ENCODE measurements around the gene EXOC4.

EXOC4 gene

GRCh38 chr7:133674079-133674763, 421.3 kb downstream of the EXOC4 start:
- DNase-seq (ENCODE audit: low read depth), result no peak

- no peak for DNase-seq (ENCODE audit: low read depth)
These were observed 422.8 kb downstream of the EXOC4 start for GRCh38 chr7:133675510-133676218.

- DNase-seq (ENCODE audit: low read depth), result no peak
These were observed 424.0 kb downstream of the EXOC4 start for GRCh38 chr7:133676805-133677370.

GRCh38 chr7:133678137-133678814, 425.4 kb downstream of the EXOC4 start:
- no peak for DNase-seq (ENCODE audit: low read depth)

- no peak for DNase-seq (ENCODE audit: low read depth)
These were observed 427.1 kb downstream of the EXOC4 start for GRCh38 chr7:133679977-133680376.

GRCh38 chr7:133681529-133681928, 428.7 kb downstream of the EXOC4 start:
- no peak for DNase-seq (ENCODE audit: low read depth)

- DNase-seq (ENCODE audit: low read depth), result no peak
These were observed 429.7 kb downstream of the EXOC4 start for GRCh38 chr7:133682364-133683181.

GRCh38 chr7:133683182-133683454, 430.2 kb downstream of the EXOC4 start:
- DNase-seq (ENCODE audit: low read depth), result no peak

- no peak for DNase-seq (ENCODE audit: low read depth)
These were observed 435.8 kb downstream of the EXOC4 start for GRCh38 chr7:133688483-133689239.

- DNase-seq (ENCODE audit: low read depth), result no peak
These were observed 437.9 kb downstream of the EXOC4 start for GRCh38 chr7:133690740-133691139.

GRCh38 chr7:133691727-133692610, 439.1 kb downstream of the EXOC4 start:
- DNase-seq (ENCODE audit: low read depth), result no peak

GRCh38 chr7:133693281-133693680, 440.4 kb downstream of the EXOC4 start:
- DNase-seq (ENCODE audit: low read depth), result no peak

- no peak for DNase-seq (ENCODE audit: low read depth)
These were observed 443.2 kb downstream of the EXOC4 start for GRCh38 chr7:133696056-133696455.

- no peak for DNase-seq (ENCODE audit: low read depth)
These were observed 444.7 kb downstream of the EXOC4 start for GRCh38 chr7:133697585-133697984.

GRCh38 chr7:133698127-133698526, 445.2 kb downstream of the EXOC4 start:
- no peak for DNase-seq (ENCODE audit: low read depth)

GRCh38 chr7:133699386-133699785, 446.5 kb downstream of the EXOC4 start:
- no peak for DNase-seq (ENCODE audit: low read depth)

GRCh38 chr7:133702078-133702477, 449.2 kb downstream of the EXOC4 start:
- no peak for DNase-seq (ENCODE audit: low read depth)

GRCh38 chr7:133702960-133703359, 450.1 kb downstream of the EXOC4 start:
- DNase-seq (ENCODE audit: low read depth), result no peak

- peak; percentile 40 for DNase-seq (ENCODE audit: low read depth)
These were observed 450.7 kb downstream of the EXOC4 start for GRCh38 chr7:133703547-133703946.

- DNase-seq (ENCODE audit: low read depth), result no peak
These were observed 451.6 kb downstream of the EXOC4 start for GRCh38 chr7:133704453-133704852.

Measured in HS-27A (cell line).